Retinal pigment epithelial cell (primary cell): ENCODE results near the gene HDAC5.

Experiments used
- DNase-seq: peaks from one replicate; pipeline ENCODE4 v3.0.0-alpha.2; 2010; ENCODE audit warnings: low read depth
- H3K4me3 ChIP-seq: 2 replicates; pipeline ENCODE4 v1.5.1; 2011; ENCODE audit warnings: mild to moderate bottlenecking, low read length, control low read depth, moderate library complexity
- CTCF ChIP-seq: conservative IDR thresholded peaks from 2 replicates; pipeline ENCODE4 v1.5.1; 2011; ENCODE audit warnings: low read depth, low read length, control low read depth, inconsistent platforms

HDAC5 gene

GRCh38 chr17:44088254-44088653, 35.2 kb downstream of the HDAC5 start:
- H3K4me3 ChIP-seq, result no peak overlapping the region
- TF ChIP-seq CTCF, result no peak

DNA sequence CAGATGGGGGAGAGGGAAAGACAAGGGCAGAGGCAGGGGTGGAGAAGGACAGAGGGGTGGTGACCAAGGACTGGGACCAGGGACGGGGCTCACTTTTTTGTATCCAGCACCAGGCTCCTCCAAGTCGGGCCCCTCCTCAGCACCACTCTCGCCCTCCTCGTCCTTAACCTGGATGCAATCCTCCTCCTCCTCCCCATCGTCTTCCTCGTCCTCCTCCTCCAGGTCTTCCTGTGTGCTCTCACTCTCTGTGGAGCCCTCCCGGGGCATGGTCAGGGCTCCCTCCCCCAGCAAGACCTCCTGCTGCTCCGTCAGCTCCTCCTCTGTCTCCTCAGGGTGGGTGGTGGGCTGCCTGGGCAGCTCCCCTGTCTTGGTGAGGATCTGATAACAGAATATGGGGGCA, 36.1 kb downstream of the HDAC5 start:
- H3K4me3 ChIP-seq, result no peak overlapping the region
- DNase-seq, result no peak

More at GRCh38 chr17:44088254-44088653, 35.2 kb downstream of the HDAC5 start:
- DNase-seq, result no peak

GRCh38 chr17:44086364-44087311, 36.8 kb downstream of the HDAC5 start:
- no peak for TF ChIP-seq CTCF
- DNase-seq, result peak; percentile 37
- H3K4me3 ChIP-seq, result no peak overlapping the region

More for the DNA sequence above, 36.1 kb downstream of the HDAC5 start:
- TF ChIP-seq CTCF, result no peak

- DNase-seq, result no peak
- no peak overlapping the region for H3K4me3 ChIP-seq
- no peak for TF ChIP-seq CTCF
Measured at GRCh38 chr17:44085908-44086307, 37.5 kb downstream of the HDAC5 start.

DNA sequence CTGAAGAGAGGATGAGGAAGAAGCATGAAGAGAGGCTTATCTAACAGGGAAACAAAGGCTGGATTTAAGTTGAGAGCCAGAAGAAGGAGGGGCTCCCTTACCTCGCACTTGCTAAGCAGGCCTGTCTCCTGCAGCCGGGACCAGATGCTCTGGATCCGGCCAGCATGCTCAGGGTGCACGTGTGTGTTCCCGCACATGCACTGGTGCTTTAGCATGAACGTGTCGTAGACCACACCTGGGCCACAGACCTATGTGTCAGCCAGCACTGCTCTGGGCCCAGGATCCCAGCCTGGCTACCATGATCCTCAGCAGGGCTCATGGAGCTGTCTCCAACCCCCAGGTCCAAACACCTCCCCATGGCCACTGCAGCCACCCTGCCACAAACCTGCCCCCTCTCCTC, 38.5 kb downstream of the HDAC5 start:
- H3K4me3 ChIP-seq, result no peak overlapping the region
- no peak for DNase-seq
- TF ChIP-seq CTCF, result no peak

GRCh38 chr17:44084131-44084538, 39.3 kb downstream of the HDAC5 start:
- H3K4me3 ChIP-seq, result no peak overlapping the region
- TF ChIP-seq CTCF, result peak; percentile 30
- no peak for DNase-seq

- peak; percentile 43 for TF ChIP-seq CTCF
- no peak overlapping the region for H3K4me3 ChIP-seq
- DNase-seq, result no peak
Measured at GRCh38 chr17:44083250-44083849, 40.1 kb downstream of the HDAC5 start.
